KMS-11 (cell line): ENCODE measurements around the gene KIF19.

Experiments
- H2AFZ ChIP-seq: fragments of 200-600 bp; sonication (generic); 2 replicates; pipeline ENCODE4 v1.6.1; 2016; ENCODE audit warnings: antibody characterized with exemption, mixed run types, low read depth
- H3K27ac ChIP-seq: fragments of 200-600 bp; sonication (generic); 2 replicates; pipeline ENCODE4 v1.6.1; 2016; ENCODE audit warnings: mild to moderate bottlenecking, mixed run types
- H3K27me3 ChIP-seq: fragments of 200-600 bp; sonication (generic); 2 replicates; pipeline ENCODE4 v1.6.1; 2017; ENCODE audit warnings: mild to moderate bottlenecking, low read depth, mixed run types, moderate library complexity; ENCODE audit not compliant: insufficient read depth
- H3K36me3 ChIP-seq: fragments of 200-600 bp; sonication (generic); 2 replicates; pipeline ENCODE4 v1.6.1; 2017; ENCODE audit warnings: mild to moderate bottlenecking, mixed run types; ENCODE audit not compliant: insufficient read depth
- H3K4me1 ChIP-seq: fragments of 200-600 bp; sonication (generic); 2 replicates; pipeline ENCODE4 v1.6.1; 2016; ENCODE audit warnings: mild to moderate bottlenecking, low read depth, mixed run types; ENCODE audit not compliant: poor library complexity, severe bottlenecking
- H3K4me2 ChIP-seq: fragments of 200-600 bp; sonication (generic); 2 replicates; pipeline ENCODE4 v1.7.0; 2016; ENCODE audit warnings: mild to moderate bottlenecking, mixed run types
- H3K4me3 ChIP-seq: fragments of 200-600 bp; sonication (generic); IDR thresholded peaks from 2 replicates; pipeline ENCODE4 v1.6.1; 2017; ENCODE audit warnings: low read depth, low read length, mixed read lengths; ENCODE audit not compliant: insufficient read depth
- H3K79me2 ChIP-seq: fragments of 200-600 bp; sonication (generic); 2 replicates; pipeline ENCODE4 v1.6.1; 2016; ENCODE audit warnings: low read depth, mixed run types; ENCODE audit not compliant: insufficient read depth
- H3K9ac ChIP-seq: fragments of 200-600 bp; sonication (generic); 2 replicates; pipeline ENCODE4 v1.6.1; 2016; ENCODE audit warnings: mild to moderate bottlenecking, mixed run types
- H4K20me1 ChIP-seq: fragments of 200-600 bp; sonication (generic); 2 replicates; pipeline ENCODE4 v1.6.1; 2016; ENCODE audit warnings: mild to moderate bottlenecking, mixed run types; ENCODE audit not compliant: insufficient read depth
- CTCF ChIP-seq: fragments of 200-600 bp; sonication (generic); conservative IDR thresholded peaks from 2 replicates; pipeline ENCODE4 v1.6.1; 2017; ENCODE audit warnings: low read depth, mild to moderate bottlenecking, antibody characterized with exemption, low read length, moderate library complexity, mixed read lengths

Gene KIF19

GRCh38 chr17:74316220-74316619 is 9.8 kb upstream of the KIF19 start:
- Histone ChIP-seq H3K36me3 (no peaks in the 10 kb centered on the region), H3K4me3 (no peak overlapping the region), H3K27ac (no peak overlapping the region), H3K79me2 (no peaks in the 10 kb centered on the region), H3K4me2 (no peak overlapping the region), H4K20me1 (no peaks in the 10 kb centered on the region), H3K9ac (no peak overlapping the region), H2AFZ (no peak overlapping the region), H3K27me3 (peaks cover 43% of the 10 kb centered on the region; the same call in 1 of the 2 replicates), H3K4me1 (no peaks in the 10 kb centered on the region)
- no peak for TF ChIP-seq CTCF

DNA sequence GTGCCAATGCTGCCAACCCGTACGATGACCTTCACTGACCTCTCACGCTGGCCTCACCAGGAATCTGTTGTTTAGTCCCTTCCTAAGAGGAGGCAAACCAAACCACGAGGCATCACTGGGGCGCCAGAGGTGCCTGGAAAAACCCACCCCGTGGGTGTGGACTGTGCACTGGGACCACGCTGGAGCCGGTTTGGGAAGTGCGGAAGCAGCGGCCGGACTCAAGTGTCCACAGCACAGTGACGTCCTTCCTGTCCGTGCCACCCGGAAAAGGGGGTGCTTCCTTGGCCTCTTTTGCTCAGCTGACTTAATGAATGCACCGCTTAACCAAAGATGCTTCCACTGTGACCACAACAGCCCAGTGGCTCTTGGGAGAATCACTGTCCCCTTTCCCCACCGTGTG is 9.0 kb upstream of the KIF19 start:
- Histone ChIP-seq H3K79me2 (no peaks in the 10 kb centered on the region), H4K20me1 (no peaks in the 10 kb centered on the region), H3K27me3 (peaks cover 48% of the 10 kb centered on the region; the same call in 1 of the 2 replicates), H3K36me3 (no peaks in the 10 kb centered on the region), H3K4me1 (no peaks in the 10 kb centered on the region), H3K4me3 (no peak overlapping the region), H2AFZ (no peak overlapping the region), H3K27ac (no peak overlapping the region), H3K9ac (no peak overlapping the region), H3K4me2 (no peak overlapping the region)
- no peak for TF ChIP-seq CTCF

DNA sequence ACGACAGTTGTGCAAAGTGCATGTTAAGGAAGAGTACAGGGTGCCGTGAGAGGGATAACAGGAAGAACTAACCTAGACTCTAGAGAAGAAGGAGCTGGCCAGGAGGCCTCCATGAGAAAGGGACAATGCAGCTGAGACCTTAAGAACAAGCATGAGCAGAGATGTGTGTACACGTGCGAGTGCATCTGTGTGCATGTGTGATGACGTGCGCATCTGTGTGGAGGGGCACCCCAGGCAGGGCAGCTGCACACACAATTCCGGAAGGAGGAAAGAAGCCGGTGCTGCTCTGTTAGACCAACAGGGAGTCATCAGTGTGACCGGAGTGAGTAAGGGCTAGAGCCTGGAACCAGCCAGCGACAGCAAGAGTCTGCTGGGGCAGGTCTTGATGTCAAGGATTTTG is 7.6 kb upstream of the KIF19 start:
- no peaks in the 10 kb centered on the region for H3K4me1 ChIP-seq
- H3K79me2 ChIP-seq, result no peaks in the 10 kb centered on the region
- TF ChIP-seq CTCF, result no peak
- H3K4me3 ChIP-seq, result no peak overlapping the region
- H3K27me3 ChIP-seq, result peaks cover 53% of the 10 kb centered on the region; the same call in 1 of the 2 replicates
- H3K9ac ChIP-seq, result no peak overlapping the region
- H2AFZ ChIP-seq, result no peak overlapping the region
- no peaks in the 10 kb centered on the region for H3K36me3 ChIP-seq
- no peak overlapping the region for H3K27ac ChIP-seq
- H3K4me2 ChIP-seq, result no peak overlapping the region
- H4K20me1 ChIP-seq, result no peaks in the 10 kb centered on the region

DNA sequence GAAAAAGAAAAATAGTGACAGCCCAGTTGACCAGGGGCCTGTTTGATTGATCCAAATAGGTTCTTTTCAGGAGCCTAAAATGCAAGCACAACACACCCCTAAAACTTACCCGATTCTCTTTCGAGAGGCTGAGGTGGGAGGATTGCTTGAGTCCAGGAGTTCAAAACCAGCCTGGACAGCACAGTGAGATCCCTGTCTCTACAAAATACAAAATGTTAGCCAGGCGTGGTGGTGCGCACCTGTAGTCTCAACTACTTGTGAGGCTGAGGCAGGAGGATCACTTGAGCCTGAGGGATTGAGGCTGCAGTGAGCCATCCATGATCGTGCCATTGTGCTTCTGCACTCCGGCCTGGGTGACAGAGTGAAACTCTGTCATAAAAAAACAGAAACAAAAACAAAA is 1.5 kb upstream of the KIF19 start:
- Histone ChIP-seq H2AFZ (no peak overlapping the region), H4K20me1 (no peaks in the 10 kb centered on the region), H3K4me3 (no peak overlapping the region), H3K4me1 (no peaks in the 10 kb centered on the region), H3K79me2 (no peaks in the 10 kb centered on the region), H3K36me3 (no peaks in the 10 kb centered on the region), H3K27ac (no peak overlapping the region), H3K4me2 (no peak overlapping the region), H3K9ac (no peak overlapping the region), H3K27me3 (peaks cover 59% of the 10 kb centered on the region; the same call in 1 of the 2 replicates)
- no peak for TF ChIP-seq CTCF
